IPS-NIHi7 (cell line): ENCODE measurements around the gene BRAT1.

ENCODE experiments used
- DNase-seq: peaks from one replicate; pipeline ENCODE4 v3.0.0; 2012; ENCODE audit warnings: mixed read lengths; ENCODE audit errors: extremely low spot score

The BRAT1 gene

GRCh38 chr7:2559283-2559950 is 4.1 kb upstream of the BRAT1 start:
- DNase-seq, result no peak

- DNase-seq, result peak; percentile 95
Measured at GRCh38 chr7:2558629-2559282, 3.4 kb upstream of the BRAT1 start, which contains the start of gene IQCE. Gene IQCE, plus strand, starts transcription at chr7:2558979. Its CDS starts 203 bp downstream, at chr7:2559182.

GRCh38 chr7:2554661-2555111 is 638 bp downstream of the BRAT1 start:
- peak; percentile 23 for DNase-seq

- DNase-seq, result no peak
Measured at GRCh38 chr7:2553831-2554581, 1.3 kb downstream of the BRAT1 start.

GRCh38 chr7:2553108-2553507 is 2.2 kb downstream of the BRAT1 start:
- no peak for DNase-seq

- no peak for DNase-seq
Measured at GRCh38 chr7:2551418-2551817, 3.9 kb downstream of the BRAT1 start.

GRCh38 chr7:2546776-2547586 is 8.3 kb downstream of the BRAT1 start:
- DNase-seq, result peak; percentile 9

GRCh38 chr7:2545746-2546425 is 9.4 kb downstream of the BRAT1 start:
- no peak for DNase-seq

- peak; percentile 10 for DNase-seq
Measured at GRCh38 chr7:2544541-2545188, 10.7 kb downstream of the BRAT1 start.

GRCh38 chr7:2542916-2543871 is 12.1 kb downstream of the BRAT1 start:
- no peak for DNase-seq

GRCh38 chr7:2542011-2542915 is 13.1 kb downstream of the BRAT1 start:
- no peak for DNase-seq

- peak; percentile 6 for DNase-seq
Measured at GRCh38 chr7:2541291-2542010, 13.9 kb downstream of the BRAT1 start.

GRCh38 chr7:2540641-2541051 is 14.7 kb downstream of the BRAT1 start:
- peak; percentile 7 for DNase-seq

- DNase-seq, result no peak
Measured at GRCh38 chr7:2540133-2540532, 15.2 kb downstream of the BRAT1 start.

- peak; percentile 6 for DNase-seq
Measured at GRCh38 chr7:2539031-2539911, 16.1 kb downstream of the BRAT1 start.

- no peak for DNase-seq
Measured at GRCh38 chr7:2537981-2538851, 17.1 kb downstream of the BRAT1 start.
